HG03520 (cell line): ENCODE measurements around the gene SORD.
"Not testable (repeated sequence)": the region's sequence is repeated elsewhere in the genome, so short reads cannot be mapped to it uniquely, and the experiment has no call there.

Source experiments
- ATAC-seq: cut with Tn5 transposase; IDR thresholded peaks from one replicate; pipeline ENCODE4 v1.9.1; 2021; ENCODE audit warnings: mild to moderate bottlenecking, moderate library complexity; ENCODE audit not compliant: unreplicated experiment

SORD gene

GRCh38 chr15:45058690-45059675, 36.0 kb downstream of the SORD start:
- not testable (repeated sequence) for ATAC-seq

- not testable (repeated sequence) for ATAC-seq
These were observed 39.3 kb downstream of the SORD start for GRCh38 chr15:45062301-45062700.

- no peak for ATAC-seq
These were observed 41.4 kb downstream of the SORD start for GRCh38 chr15:45064386-45064785.

- not testable (repeated sequence) for ATAC-seq
These were observed 47.0 kb downstream of the SORD start for GRCh38 chr15:45069942-45070360.

- ATAC-seq = not testable (repeated sequence)
These were observed 50.6 kb downstream of the SORD start for GRCh38 chr15:45073602-45074001.

GRCh38 chr15:45075440-45076320, 52.7 kb downstream of the SORD start:
- ATAC-seq = not testable (repeated sequence)

GRCh38 chr15:45077391-45077790, 54.4 kb downstream of the SORD start:
- not testable (repeated sequence) for ATAC-seq

GRCh38 chr15:45079201-45079600, 56.2 kb downstream of the SORD start:
- ATAC-seq = not testable (repeated sequence)

- not testable (repeated sequence) for ATAC-seq
These were observed 56.7 kb downstream of the SORD start for GRCh38 chr15:45079628-45080246.

- not testable (repeated sequence) for ATAC-seq
These were observed 57.6 kb downstream of the SORD start for GRCh38 chr15:45080593-45080992.

GRCh38 chr15:45082412-45082811, 59.4 kb downstream of the SORD start:
- ATAC-seq = not testable (repeated sequence)

GRCh38 chr15:45083223-45083622, 60.2 kb downstream of the SORD start:
- ATAC-seq = no peak

GRCh38 chr15:45084163-45084562, 61.2 kb downstream of the SORD start:
- no peak for ATAC-seq

GRCh38 chr15:45087513-45087912, 64.5 kb downstream of the SORD start:
- no peak for ATAC-seq

- ATAC-seq = no peak
These were observed 66.1 kb downstream of the SORD start for GRCh38 chr15:45088801-45089711.

- ATAC-seq = no peak
These were observed 66.8 kb downstream of the SORD start for GRCh38 chr15:45089712-45090373.

- no peak for ATAC-seq
These were observed 68.2 kb downstream of the SORD start for GRCh38 chr15:45091161-45091560.

- ATAC-seq = no peak
These were observed 68.6 kb downstream of the SORD start for GRCh38 chr15:45091576-45091975.

GRCh38 chr15:45093013-45093412, 70.0 kb downstream of the SORD start:
- ATAC-seq = no peak
